GM18526 (cell line): Measurements from ENCODE around the gene MYRF.

Experiments
- POLR2A ChIP-seq: IDR thresholded peaks from 3 replicates; pipeline ENCODE4 v1.6.1; 2011; ENCODE audit not compliant: insufficient read length; ENCODE audit errors: extremely low read depth

MYRF gene

GRCh38 chr11:61781585-61781984, 29.1 kb downstream of the MYRF start:
- no peak for TF ChIP-seq POLR2A

- no peak for TF ChIP-seq POLR2A
Measured at GRCh38 chr11:61782299-61782698, 29.9 kb downstream of the MYRF start.

- TF ChIP-seq POLR2A: no peak
Measured at GRCh38 chr11:61782841-61783240, 30.4 kb downstream of the MYRF start.

GRCh38 chr11:61783717-61784505, 31.5 kb downstream of the MYRF start:
- TF ChIP-seq POLR2A: no peak

DNA sequence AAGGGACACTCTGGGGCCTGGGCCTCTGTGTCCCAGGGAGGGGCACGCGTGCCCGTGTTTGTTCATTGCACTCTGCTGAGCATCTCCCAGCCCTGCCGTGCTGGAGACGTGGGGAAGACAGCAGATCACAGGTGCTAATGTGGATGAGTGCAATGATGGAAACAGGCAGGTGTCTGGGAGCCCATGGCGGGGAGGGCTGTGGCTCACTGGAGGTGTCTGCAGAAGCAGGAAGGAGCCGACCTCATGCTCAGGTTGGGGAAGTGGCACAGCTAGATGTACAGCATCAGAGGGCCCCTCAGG, 32.0 kb downstream of the MYRF start:
- no peak for TF ChIP-seq POLR2A

- TF ChIP-seq POLR2A: no peak
Measured at GRCh38 chr11:61785837-61786402, 33.5 kb downstream of the MYRF start.

GRCh38 chr11:61787928-61788491, 35.6 kb downstream of the MYRF start:
- TF ChIP-seq POLR2A: no peak

DNA sequence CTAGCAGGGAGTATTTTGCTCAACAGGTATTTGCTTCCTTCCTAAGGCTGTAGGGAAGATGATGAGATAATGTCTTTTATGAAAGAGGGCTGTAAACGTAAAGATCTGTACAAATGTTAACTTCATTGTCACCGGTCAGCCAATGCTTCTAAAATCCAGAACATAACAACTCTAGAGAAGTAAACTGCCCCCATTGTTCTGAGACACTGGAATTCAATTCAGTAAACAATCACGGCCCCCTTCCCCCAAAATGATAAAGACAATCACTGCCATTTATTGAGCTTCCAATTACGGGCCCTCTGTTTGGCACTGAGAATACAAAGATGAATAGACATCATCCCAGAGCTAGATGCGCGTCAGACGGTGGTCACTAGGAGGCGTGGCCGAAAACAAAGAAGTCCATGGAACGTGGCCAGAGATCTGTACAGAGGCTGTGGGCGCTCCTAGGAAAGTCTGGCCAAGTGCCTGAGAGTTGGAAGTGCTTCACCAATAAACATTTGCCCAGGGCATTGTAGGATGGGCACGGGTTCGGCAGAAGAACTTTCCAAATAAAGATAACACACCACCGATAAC, 39.4 kb downstream of the MYRF start:
- TF ChIP-seq POLR2A: no peak

DNA sequence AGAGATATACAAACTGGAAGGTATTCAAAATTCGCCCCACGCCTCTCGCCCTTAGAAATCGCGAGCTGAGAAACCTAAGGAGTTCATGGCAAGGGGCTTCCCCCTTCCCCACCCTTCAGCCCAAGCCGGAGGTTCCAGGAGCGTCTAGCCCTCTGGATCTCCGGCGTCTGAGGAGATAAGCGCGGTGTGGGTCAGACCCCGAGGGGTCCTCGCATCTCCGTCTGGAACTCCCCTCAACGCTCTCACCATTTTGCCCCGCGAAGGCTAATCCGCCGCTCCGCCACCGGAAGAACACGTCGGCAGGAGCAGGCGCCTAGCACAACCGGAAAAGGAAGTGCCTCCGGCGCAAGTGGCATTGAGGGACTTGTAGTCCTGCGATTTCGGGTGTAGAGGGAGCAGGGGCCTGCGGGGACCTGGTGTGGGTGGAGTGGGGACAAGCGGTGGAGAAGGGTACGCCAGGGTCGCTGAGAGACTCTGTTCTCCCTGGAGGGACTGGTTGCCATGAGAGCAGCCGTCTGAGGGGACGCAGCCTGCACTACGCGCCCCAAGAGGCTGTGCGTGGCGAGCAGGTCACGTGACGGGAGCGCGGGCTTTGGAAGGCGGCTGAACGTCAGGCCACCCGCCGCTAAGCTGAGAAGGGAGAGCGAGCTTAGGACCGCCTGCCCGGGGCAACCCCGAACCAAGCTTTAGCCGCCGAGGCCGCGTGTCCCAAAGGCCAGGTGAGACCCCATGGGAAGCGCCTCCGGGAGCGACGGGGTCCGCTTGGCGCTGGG, 40.1 kb downstream of the MYRF start, which contains the start of the genes FEN1 and TMEM258:
Gene FEN1 (plus strand): TSS at position 602 of the 773 bp plus-strand sequence. CDS start 2,451 bp downstream, outside the sequence.
Gene TMEM258 (minus strand): TSS at position 290 of the 773 bp plus-strand sequence. CDS start 41 bp downstream, at position 249.
- peak; percentile 86 for TF ChIP-seq POLR2A

- TF ChIP-seq POLR2A: no peak
Measured at GRCh38 chr11:61793083-61793828, 40.8 kb downstream of the MYRF start.

- no peak for TF ChIP-seq POLR2A
Measured at GRCh38 chr11:61793829-61794204, 41.4 kb downstream of the MYRF start.

DNA sequence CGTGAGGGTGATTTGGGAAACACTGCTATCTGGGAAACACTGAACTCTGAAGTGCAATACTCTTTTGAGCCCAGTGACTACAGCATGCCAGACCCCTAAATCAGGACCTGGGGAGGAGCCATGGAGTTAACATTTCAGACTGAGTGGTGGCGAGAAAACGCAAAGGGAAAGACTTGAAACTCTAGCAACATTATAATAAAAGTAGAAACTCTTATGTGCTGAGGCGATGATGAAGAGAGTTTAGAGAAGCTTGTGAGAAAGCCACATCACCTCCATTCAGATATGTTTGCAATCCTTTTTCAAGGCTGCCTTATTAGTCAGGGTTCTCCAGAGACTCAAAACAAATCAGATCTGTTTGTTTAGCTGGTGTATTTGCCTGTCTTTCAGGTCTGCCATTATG, 42.1 kb downstream of the MYRF start:
- TF ChIP-seq POLR2A: no peak

DNA sequence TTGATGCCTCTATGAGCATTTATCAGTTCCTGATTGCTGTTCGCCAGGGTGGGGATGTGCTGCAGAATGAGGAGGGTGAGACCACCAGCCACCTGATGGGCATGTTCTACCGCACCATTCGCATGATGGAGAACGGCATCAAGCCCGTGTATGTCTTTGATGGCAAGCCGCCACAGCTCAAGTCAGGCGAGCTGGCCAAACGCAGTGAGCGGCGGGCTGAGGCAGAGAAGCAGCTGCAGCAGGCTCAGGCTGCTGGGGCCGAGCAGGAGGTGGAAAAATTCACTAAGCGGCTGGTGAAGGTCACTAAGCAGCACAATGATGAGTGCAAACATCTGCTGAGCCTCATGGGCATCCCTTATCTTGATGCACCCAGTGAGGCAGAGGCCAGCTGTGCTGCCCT, 43.0 kb downstream of the MYRF start:
- no peak for TF ChIP-seq POLR2A

GRCh38 chr11:61795876-61796526, 43.6 kb downstream of the MYRF start:
- no peak for TF ChIP-seq POLR2A

GRCh38 chr11:61797263-61797944, 45.0 kb downstream of the MYRF start:
- TF ChIP-seq POLR2A: no peak
